Loucy (cell line): Measurements from ENCODE around the gene CCDC126.

Source experiments
- EZH2phosphoT487 ChIP-seq: fragments of 200-600 bp; IDR thresholded peaks from 2 replicates; pipeline ENCODE4 v1.6.1; 2018; ENCODE audit warnings: antibody characterized with exemption, mild to moderate bottlenecking, moderate library complexity, borderline replicate concordance
- TF ChIP-seq, protein P1 (sequence below): fragments of 200-600 bp; sonication (generic); conservative IDR thresholded peaks from 2 replicates; pipeline ENCODE4 v1.5.1; 2014; ENCODE audit warnings: mild to moderate bottlenecking, antibody characterized with exemption, low read length

DNA sequence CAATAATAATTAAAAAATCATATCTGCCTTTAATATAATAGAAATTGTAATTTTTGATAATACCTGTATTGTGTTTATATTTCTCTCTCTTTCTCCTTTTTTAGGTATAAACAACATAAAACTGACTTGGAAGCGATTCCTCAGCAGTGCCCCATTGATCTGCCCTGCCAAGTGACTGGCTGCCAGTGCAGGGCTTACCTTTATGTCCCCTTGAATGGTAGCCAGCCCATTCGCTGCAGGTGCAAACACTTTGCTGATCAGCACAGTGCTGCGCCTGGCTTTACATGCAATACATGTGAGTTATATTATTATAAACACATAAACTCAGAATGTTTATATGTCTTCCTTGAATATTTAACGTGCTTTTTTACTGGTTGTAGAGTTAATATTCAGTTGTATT lies 92.0 kb downstream of the CCDC126 start:
- TF ChIP-seq, protein P1, sequence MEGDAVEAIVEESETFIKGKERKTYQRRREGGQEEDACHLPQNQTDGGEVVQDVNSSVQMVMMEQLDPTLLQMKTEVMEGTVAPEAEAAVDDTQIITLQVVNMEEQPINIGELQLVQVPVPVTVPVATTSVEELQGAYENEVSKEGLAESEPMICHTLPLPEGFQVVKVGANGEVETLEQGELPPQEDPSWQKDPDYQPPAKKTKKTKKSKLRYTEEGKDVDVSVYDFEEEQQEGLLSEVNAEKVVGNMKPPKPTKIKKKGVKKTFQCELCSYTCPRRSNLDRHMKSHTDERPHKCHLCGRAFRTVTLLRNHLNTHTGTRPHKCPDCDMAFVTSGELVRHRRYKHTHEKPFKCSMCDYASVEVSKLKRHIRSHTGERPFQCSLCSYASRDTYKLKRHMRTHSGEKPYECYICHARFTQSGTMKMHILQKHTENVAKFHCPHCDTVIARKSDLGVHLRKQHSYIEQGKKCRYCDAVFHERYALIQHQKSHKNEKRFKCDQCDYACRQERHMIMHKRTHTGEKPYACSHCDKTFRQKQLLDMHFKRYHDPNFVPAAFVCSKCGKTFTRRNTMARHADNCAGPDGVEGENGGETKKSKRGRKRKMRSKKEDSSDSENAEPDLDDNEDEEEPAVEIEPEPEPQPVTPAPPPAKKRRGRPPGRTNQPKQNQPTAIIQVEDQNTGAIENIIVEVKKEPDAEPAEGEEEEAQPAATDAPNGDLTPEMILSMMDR: no peak
- TF ChIP-seq EZH2phosphoT487: no peak
